ENCODE measurements around the gene FTO.

FTO gene

DNA sequence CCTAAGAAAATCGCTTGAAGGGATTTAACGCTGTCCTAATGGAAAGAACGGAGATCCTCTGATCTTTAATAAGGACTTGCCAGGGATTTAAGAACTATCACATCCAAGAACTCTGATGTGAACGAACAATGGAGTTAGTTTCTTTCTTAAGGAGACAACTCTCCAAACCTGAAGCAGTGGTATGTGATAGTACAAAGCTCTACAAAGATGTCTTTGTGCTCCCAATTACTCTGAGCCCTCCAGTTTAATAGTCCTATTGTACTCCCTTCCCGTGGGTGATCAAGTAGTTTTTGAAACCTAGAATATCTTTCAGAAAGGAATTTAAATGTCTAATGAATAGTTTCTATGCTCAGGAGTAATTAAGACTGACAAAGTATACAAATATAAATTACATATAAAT, 123.8 kb downstream of the FTO start:
- DNase-seq (ENCODE audit: low read depth) = no peak

DNA sequence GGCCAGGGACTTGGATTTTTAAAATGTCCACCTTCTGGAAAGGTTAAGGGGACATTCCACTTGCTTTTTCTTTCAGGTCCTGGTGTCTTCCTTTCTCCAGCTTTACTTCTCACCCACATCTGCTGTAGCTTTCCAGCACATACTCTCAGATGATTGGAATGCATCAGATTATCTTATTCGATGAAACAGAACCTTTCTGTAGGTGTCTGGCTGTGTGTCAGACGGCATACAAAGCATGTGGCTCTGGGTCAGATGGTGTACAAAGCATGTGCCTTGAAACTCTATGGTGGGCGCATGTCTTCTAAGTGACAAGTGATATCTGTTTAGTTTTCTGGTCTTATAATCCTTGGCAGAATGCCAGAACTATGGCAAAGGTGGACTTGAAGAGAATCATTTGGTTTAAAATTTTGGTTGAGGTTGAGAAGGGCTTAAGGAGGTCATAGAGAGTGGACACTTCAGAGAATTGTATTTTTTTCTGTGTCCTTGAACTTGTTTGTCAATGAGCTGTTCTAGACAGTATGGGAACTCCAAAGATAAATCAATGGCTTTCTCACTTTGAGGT, 125.3 kb downstream of the FTO start:
- H3K4me3 ChIP-seq (ENCODE audit: low read depth, low read length) = no peak overlapping the region
- TF ChIP-seq, protein P1, sequence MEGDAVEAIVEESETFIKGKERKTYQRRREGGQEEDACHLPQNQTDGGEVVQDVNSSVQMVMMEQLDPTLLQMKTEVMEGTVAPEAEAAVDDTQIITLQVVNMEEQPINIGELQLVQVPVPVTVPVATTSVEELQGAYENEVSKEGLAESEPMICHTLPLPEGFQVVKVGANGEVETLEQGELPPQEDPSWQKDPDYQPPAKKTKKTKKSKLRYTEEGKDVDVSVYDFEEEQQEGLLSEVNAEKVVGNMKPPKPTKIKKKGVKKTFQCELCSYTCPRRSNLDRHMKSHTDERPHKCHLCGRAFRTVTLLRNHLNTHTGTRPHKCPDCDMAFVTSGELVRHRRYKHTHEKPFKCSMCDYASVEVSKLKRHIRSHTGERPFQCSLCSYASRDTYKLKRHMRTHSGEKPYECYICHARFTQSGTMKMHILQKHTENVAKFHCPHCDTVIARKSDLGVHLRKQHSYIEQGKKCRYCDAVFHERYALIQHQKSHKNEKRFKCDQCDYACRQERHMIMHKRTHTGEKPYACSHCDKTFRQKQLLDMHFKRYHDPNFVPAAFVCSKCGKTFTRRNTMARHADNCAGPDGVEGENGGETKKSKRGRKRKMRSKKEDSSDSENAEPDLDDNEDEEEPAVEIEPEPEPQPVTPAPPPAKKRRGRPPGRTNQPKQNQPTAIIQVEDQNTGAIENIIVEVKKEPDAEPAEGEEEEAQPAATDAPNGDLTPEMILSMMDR (conservative IDR thresholded peaks at IDR 0.05; ENCODE audit: low read depth, low read length) = no peak
- DNase-seq (ENCODE audit: low read depth) = peak; percentile 70

More for the DNA sequence above, 123.8 kb downstream of the FTO start:
- TF ChIP-seq, protein P1 (conservative IDR thresholded peaks at IDR 0.05; ENCODE audit: low read depth, low read length) = no peak
- H3K4me3 ChIP-seq (ENCODE audit: low read depth, low read length) = no peak overlapping the region

DNA sequence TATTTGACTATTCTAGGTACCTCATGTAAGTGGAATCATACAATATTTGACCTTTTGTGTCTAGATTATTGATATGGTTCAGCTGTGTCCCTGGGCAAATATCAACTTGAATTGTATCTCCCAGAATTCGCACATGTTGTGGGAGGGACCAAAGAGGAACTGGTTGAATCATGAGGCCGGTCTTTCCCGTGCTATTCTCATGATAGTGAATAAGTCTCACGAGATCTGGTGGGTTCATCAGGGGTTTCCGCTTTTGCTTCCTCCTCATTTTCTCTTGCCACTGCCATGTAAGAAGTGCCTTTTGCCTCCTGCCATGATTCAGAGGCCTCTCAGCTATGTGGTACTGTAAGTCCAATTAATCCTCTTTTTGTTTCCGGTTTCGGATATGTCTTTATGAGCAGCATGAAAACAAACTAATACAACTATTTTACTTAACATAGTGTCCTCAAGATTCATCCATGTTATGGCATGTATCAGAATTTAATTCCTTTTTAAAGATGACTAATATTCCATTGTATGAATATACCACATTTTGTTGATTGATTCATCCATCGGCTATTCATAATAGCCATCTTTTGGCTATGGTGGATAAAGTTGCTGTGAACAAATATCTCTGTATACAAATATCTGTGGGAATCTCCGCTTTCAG, 129.1 kb downstream of the FTO start:
- H3K4me3 ChIP-seq (ENCODE audit: low read depth, low read length) = no peak overlapping the region
- no peak for DNase-seq (ENCODE audit: low read depth)
- TF ChIP-seq, protein P1 (conservative IDR thresholded peaks at IDR 0.05; ENCODE audit: low read depth, low read length) = no peak

DNA sequence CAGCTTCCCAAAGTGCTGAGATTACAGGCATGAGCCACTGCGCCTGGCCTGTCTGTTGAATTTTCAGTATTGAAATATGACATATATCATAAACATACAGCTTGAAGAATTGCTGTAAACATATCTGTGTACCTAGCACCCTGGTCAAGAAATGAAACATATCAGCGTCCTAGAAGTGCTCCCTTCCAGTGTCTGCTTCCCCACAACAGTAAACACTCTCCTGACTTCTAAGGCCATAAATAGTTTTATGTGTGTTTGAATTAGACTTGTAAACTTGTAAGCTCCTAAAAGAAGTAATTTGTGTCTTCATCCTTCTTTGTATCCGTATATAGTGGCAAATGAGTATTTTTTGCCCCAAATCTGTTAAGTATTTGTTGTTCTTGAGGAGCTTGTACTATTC, 132.2 kb downstream of the FTO start:
- TF ChIP-seq, protein P1 (conservative IDR thresholded peaks at IDR 0.05; ENCODE audit: low read depth, low read length) = no peak
- no peak for DNase-seq (ENCODE audit: low read depth)
- H3K4me3 ChIP-seq (ENCODE audit: low read depth, low read length) = no peak overlapping the region

DNA sequence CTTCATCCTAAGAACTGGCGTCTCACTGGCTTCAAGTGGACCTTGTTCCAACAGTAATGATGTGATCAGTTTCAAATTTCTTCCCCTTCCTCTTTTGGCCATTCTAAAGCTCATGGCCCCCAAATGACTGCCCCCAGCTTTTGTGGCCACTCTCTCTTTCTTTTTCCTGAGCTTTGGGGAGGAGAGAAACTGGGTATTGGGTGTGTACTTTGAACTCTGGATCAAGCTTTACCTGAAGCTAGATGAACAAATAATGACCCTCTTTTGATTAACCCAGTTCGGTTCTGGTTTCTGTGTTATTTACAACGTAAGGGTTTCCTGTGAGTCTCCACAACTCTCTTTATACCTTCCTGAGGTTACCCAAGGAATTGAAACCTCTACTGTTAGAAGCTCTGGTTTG, 132.7 kb downstream of the FTO start:
- TF ChIP-seq, protein P1 (conservative IDR thresholded peaks at IDR 0.05; ENCODE audit: low read depth, low read length) = no peak
- H3K4me3 ChIP-seq (ENCODE audit: low read depth, low read length) = no peak overlapping the region
- DNase-seq (ENCODE audit: low read depth) = no peak

DNA sequence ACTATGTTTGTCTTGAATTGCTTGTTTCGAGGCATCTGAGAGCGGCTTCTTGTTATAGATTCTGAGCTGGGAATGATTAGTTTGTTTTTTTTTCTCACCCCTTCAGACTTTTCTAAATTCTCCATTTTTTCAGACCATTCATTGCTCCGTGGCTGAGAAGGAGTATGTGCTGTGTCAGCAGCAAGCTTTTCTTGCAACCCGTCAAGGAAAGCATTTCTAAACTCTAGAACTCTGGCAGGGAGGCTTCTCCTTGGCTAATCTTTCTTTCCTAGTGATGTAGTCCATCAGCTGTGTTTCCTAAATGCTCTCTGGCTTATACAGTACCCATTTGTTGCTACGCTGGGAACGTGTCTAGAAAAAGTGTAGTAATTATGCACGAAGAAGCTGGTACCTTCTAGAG, 133.5 kb downstream of the FTO start:
- peak; percentile 59 for DNase-seq (ENCODE audit: low read depth)
- TF ChIP-seq, protein P1 (conservative IDR thresholded peaks at IDR 0.05; ENCODE audit: low read depth, low read length) = no peak
- no peak overlapping the region for H3K4me3 ChIP-seq (ENCODE audit: low read depth, low read length)

DNA sequence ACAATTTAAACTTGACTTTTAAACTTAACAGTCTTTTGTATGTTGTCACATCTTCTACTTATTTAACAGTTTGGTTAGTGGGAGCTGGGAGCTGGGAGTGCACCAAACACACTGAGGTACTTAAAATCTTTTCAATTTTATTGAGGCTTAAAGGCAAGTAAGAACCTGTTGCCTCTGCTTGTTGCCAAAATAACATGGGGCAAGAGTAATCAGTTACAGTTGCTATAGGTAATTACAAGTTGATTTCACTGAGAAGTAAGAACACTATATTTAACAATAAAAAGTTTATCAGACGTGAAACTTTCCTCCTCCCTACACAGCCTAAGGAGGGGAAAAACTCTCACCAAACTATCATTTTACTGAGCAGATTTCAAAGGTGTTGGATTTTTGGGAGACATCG, 135.2 kb downstream of the FTO start:
- TF ChIP-seq, protein P1 (conservative IDR thresholded peaks at IDR 0.05; ENCODE audit: low read depth, low read length) = no peak
- no peak for DNase-seq (ENCODE audit: low read depth)
- no peak overlapping the region for H3K4me3 ChIP-seq (ENCODE audit: low read depth, low read length)
